H1 (cell line): Measurements from ENCODE around the gene RPL31. TPM values are rescaled to one million over a fixed set of nuclear protein-coding genes. Genes with fewer than 3 reads are reported as not detected.

Experiments used
- BACH1 ChIP-seq: IDR thresholded peaks from 2 replicates; pipeline ENCODE4 v1.6.1; 2012; ENCODE audit warnings: low read length, improper control_type of control experiment
- KDM4A ChIP-seq: IDR thresholded peaks from one replicate; pipeline ENCODE4 v1.7.1; 2012; ENCODE audit warnings: low read depth, mild to moderate bottlenecking, moderate library complexity, low read length, inconsistent platforms; ENCODE audit not compliant: severe bottlenecking
- polyA plus RNA-seq, 7 experiments: library from polyadenylated mRNA; depleted of rRNA in 3 of 7; stranded (reverse) in 5 of 7; unstranded in 2 of 7; fragments of >200 nt in 5 of 7; fragments of 200-250 nt in 2 of 7; gene quantifications; 1 replicate in 5 of 7; 2 replicates in 1 of 7; 4 replicates in 1 of 7; pipeline versions ENCODE4 v1.2.1 to v1.2.3, GENCODE V29; 2011 to 2013; ENCODE audit warnings: missing spikeins in 2 of 7, mixed read lengths in 2 of 7
- total RNA-seq: library from RNA; stranded (reverse); fragmentation: NEBNext Ultra II Directional; extraction: Animal tissue kit (Norgen Biotek cat#: 25700); gene quantifications from 2 replicates; pipeline ENCODE4 v1.2.1, GENCODE V29; 2021

Gene RPL31
- total and polyA plus RNA-seq, 2 of the 8 experiments (the other 6 are each of a cell fraction or from before 2014, with no cell fraction given), result 1,463 to 1,722 TPM

DNA sequence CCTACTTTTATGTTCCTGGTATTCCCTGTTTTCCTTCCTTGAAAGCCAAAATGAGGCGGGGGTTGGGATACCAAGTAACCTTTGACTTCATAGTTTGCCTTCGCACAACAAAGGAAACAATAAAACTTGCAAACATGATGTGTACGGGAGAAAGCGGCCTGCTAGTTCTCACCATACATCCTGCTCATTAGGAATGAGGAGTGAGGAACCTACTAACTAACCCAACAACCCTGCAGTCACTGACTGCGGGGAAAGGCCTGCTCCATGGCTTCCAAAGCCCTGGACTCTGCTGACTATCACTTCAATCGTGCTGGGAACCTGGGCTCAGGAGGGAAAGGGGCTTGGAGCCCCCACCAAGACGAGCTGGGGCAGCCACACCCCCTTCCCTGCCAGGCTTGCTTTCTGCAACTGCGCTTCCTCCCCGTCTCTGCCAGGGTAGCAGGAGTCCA is 24.2 kb downstream of the RPL31 start (continued):
- no peak for TF ChIP-seq BACH1
- TF ChIP-seq KDM4A, result no peak
- TF ChIP-seq, all 59 proteins: peak for 0
